Keratinocyte (primary cell): ENCODE measurements around the gene EFR3B.

ENCODE experiments used
- EZH2 ChIP-seq: IDR thresholded peaks from one replicate; pipeline ENCODE4 v1.6.1; 2012; ENCODE audit warnings: inconsistent platforms, mild to moderate bottlenecking, low read length, moderate library complexity
- TF ChIP-seq, protein P1 (sequence below), 3 experiments: IDR thresholded peaks in 1 of 3; conservative IDR thresholded peaks in 1 of 3; optimal IDR thresholded peaks in 1 of 3; 2 replicates in 2 of 3; 3 replicates in 1 of 3; pipeline versions ENCODE3 to v1.5.1; 2011; ENCODE audit warnings: low read length in 3 of 3, mild to moderate bottlenecking in 3 of 3, moderate library complexity in 2 of 3, control low read depth in 1 of 3, inconsistent platforms in 1 of 3; ENCODE audit not compliant: insufficient read depth in 2 of 3; ENCODE audit errors: extremely low read depth in 1 of 3

DNA sequence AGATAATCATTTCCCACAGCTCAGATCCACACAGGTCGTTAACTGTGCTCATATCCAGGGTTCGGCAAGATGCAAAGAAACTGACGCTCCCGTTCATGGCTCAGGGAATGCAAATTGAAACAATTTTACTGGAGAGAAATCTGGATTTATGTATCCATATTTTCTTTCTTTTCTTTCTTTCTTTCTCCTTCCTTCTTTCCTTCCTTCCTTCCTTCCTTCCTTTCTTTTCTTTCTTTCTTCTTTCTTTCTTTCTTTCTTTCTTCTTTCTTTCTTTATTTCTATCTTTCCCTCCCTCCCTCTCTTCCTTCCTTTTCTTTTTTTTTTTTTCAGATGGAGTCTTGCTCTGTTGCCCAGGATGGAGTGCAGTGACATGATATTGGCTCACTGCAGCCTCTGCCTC lies 146.5 kb downstream of the EFR3B start:
- TF ChIP-seq, protein P1, sequence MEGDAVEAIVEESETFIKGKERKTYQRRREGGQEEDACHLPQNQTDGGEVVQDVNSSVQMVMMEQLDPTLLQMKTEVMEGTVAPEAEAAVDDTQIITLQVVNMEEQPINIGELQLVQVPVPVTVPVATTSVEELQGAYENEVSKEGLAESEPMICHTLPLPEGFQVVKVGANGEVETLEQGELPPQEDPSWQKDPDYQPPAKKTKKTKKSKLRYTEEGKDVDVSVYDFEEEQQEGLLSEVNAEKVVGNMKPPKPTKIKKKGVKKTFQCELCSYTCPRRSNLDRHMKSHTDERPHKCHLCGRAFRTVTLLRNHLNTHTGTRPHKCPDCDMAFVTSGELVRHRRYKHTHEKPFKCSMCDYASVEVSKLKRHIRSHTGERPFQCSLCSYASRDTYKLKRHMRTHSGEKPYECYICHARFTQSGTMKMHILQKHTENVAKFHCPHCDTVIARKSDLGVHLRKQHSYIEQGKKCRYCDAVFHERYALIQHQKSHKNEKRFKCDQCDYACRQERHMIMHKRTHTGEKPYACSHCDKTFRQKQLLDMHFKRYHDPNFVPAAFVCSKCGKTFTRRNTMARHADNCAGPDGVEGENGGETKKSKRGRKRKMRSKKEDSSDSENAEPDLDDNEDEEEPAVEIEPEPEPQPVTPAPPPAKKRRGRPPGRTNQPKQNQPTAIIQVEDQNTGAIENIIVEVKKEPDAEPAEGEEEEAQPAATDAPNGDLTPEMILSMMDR (optimal IDR thresholded peaks at IDR 0.05 in 1 of 3, IDR thresholded peaks at IDR 0.05 in 1 of 3, conservative IDR thresholded peaks at IDR 0.05 in 1 of 3; ENCODE audit: extremely low read depth in 1 of 3, insufficient read depth in 2 of 3, low read length in 3 of 3): no peak
- TF ChIP-seq EZH2: no peak
